Fibroblast of lung (primary cell): ENCODE data around the gene VAPB. TPM values are rescaled to one million over a fixed set of nuclear protein-coding genes. Genes with fewer than 3 reads are reported as not detected.

ENCODE experiments used
- DNase-seq, 2 donors: peaks; one replicate each; pipeline versions ENCODE4 v3.0.0 to v3.0.0-alpha.2; 2010; ENCODE audit warnings: low read depth in 2 of 2
- H2AFZ ChIP-seq: 2 replicates; pipeline ENCODE4 v1.5.1; 2012; ENCODE audit warnings: low read length, control low read depth, inconsistent platforms
- H3K27ac ChIP-seq: 2 replicates; pipeline ENCODE4 v1.5.1; 2011; ENCODE audit warnings: low read length, control low read depth; ENCODE audit not compliant: insufficient read depth
- H3K27me3 ChIP-seq: 2 replicates; pipeline ENCODE4 v1.5.1; 2011; ENCODE audit warnings: mild to moderate bottlenecking, low read length; ENCODE audit not compliant: control insufficient read depth, insufficient read depth
- H3K36me3 ChIP-seq: 2 replicates; pipeline ENCODE4 v1.5.1; 2011; ENCODE audit warnings: low read length; ENCODE audit not compliant: control insufficient read depth, insufficient read depth
- H3K4me1 ChIP-seq: 2 replicates; pipeline ENCODE4 v1.5.1; 2011; ENCODE audit warnings: low read length; ENCODE audit not compliant: control insufficient read depth, insufficient read depth; ENCODE audit errors: extremely low read depth
- H3K4me2 ChIP-seq: 2 replicates; pipeline ENCODE4 v1.5.1; 2011; ENCODE audit warnings: low read length, control low read depth; ENCODE audit not compliant: insufficient read depth; ENCODE audit errors: extremely low read depth
- H3K4me3 ChIP-seq, 4 experiments: fragments of 200-600 bp in 1 of 4; sonication (generic) in 1 of 4; replicated peaks in 1 of 4; 2 replicates each; pipeline ENCODE4 v1.5.1; 2011 to 2016; ENCODE audit warnings: low read length in 4 of 4, low read depth in 3 of 4, mild to moderate bottlenecking in 3 of 4, control low read depth in 2 of 4, inconsistent platforms in 1 of 4, mixed read lengths in 1 of 4; ENCODE audit not compliant: insufficient read depth in 1 of 4; ENCODE audit errors: control extremely low read depth in 1 of 4
- H3K79me2 ChIP-seq: 2 replicates; pipeline ENCODE4 v1.5.1; 2012; ENCODE audit warnings: mild to moderate bottlenecking, low read length, inconsistent platforms; ENCODE audit not compliant: control insufficient read depth, insufficient read depth
- H3K9ac ChIP-seq: 2 replicates; pipeline ENCODE4 v1.5.1; 2011; ENCODE audit warnings: mild to moderate bottlenecking, low read length, control low read depth; ENCODE audit not compliant: insufficient read depth
- H3K9me3 ChIP-seq: 2 replicates; pipeline ENCODE4 v1.5.1; 2012; ENCODE audit warnings: low read depth, low read length; ENCODE audit not compliant: control insufficient read depth, insufficient read depth
- H4K20me1 ChIP-seq: 2 replicates; pipeline ENCODE4 v1.5.1; 2011; ENCODE audit warnings: low read length; ENCODE audit not compliant: control insufficient read depth, insufficient read depth; ENCODE audit errors: extremely low read depth
- CTCF ChIP-seq, 2 donors: IDR thresholded peaks in 1 of 2; conservative IDR thresholded peaks in 1 of 2; 1 replicate in 1 of 2; 2 replicates in 1 of 2; pipeline ENCODE4 v1.5.1; 2011 to 2012; ENCODE audit warnings: low read length in 2 of 2, control low read depth in 1 of 2, inconsistent platforms in 1 of 2, low read depth in 1 of 2, mild to moderate bottlenecking in 1 of 2
- EZH2 ChIP-seq: IDR thresholded peaks from 2 replicates; pipeline ENCODE4 v1.5.1; 2012; ENCODE audit warnings: low read length, control low read depth, mild to moderate bottlenecking; ENCODE audit errors: missing control alignments
- polyA plus RNA-seq, 2 donors: library from polyadenylated mRNA; depleted of rRNA in 1 of 2; stranded (reverse) in 1 of 2; unstranded in 1 of 2; fragments of >200 nt; gene quantifications; 2 replicates each; pipeline ENCODE4 v1.2.1, GENCODE V29; 2011 to 2012; ENCODE audit warnings: missing spikeins in 1 of 2
- total RNA-seq: library from RNA; depleted of rRNA; stranded (reverse); fragments of >200 nt; gene quantifications from 2 replicates; pipeline ENCODE4 v1.2.1, GENCODE V29; 2014

VAPB gene
- total and polyA plus RNA-seq, 2 donors (not counting 1 experiment from before 2014, with no cell fraction given), result 13.0 to 43.7 TPM

GRCh38 chr20:58440021-58440767 is 51.2 kb downstream of the VAPB start:
- H2AFZ ChIP-seq, result no peak overlapping the region
- no peak for TF ChIP-seq EZH2
- TF ChIP-seq CTCF (conservative IDR thresholded peaks at IDR 0.05 in 1 of 2, IDR thresholded peaks at IDR 0.05 in 1 of 2; ENCODE audit: low read depth in 1 of 2, low read length in 2 of 2), result no peak
- H3K9ac ChIP-seq, result no peak overlapping the region
- DNase-seq, result no peak
- no peaks in the 10 kb centered on the region for H3K4me1 ChIP-seq
- no peak overlapping the region for H3K4me3 ChIP-seq
- H4K20me1 ChIP-seq, result no peaks in the 10 kb centered on the region
- H3K4me2 ChIP-seq, result no peak overlapping the region
- no peak overlapping the region for H3K27ac ChIP-seq
- H3K79me2 ChIP-seq, result peaks cover 35% of the 10 kb centered on the region
- no peaks in the 10 kb centered on the region for H3K9me3 ChIP-seq
- peaks cover 11% of the 10 kb centered on the region for H3K36me3 ChIP-seq
- no peaks in the 10 kb centered on the region for H3K27me3 ChIP-seq

- H3K36me3 ChIP-seq, result peaks cover 11% of the 10 kb centered on the region
Measured at GRCh38 chr20:58441723-58442122, 52.7 kb downstream of the VAPB start.

GRCh38 chr20:58444746-58445255 is 55.8 kb downstream of the VAPB start:
- no peak overlapping the region for H3K9ac ChIP-seq
- no peak overlapping the region for H3K27ac ChIP-seq
- H2AFZ ChIP-seq, result no peak overlapping the region
- peaks cover 11% of the 10 kb centered on the region for H3K79me2 ChIP-seq
- H3K4me2 ChIP-seq, result no peak overlapping the region
- no peaks in the 10 kb centered on the region for H3K27me3 ChIP-seq
- H3K4me1 ChIP-seq, result no peaks in the 10 kb centered on the region
- no peak overlapping the region for H3K4me3 ChIP-seq
- H3K9me3 ChIP-seq, result no peaks in the 10 kb centered on the region
- DNase-seq, result no peak
- TF ChIP-seq EZH2 (no peak), CTCF (conservative IDR thresholded peaks at IDR 0.05 in 1 of 2, IDR thresholded peaks at IDR 0.05 in 1 of 2; ENCODE audit: low read depth in 1 of 2, low read length in 2 of 2) (no peak)
- no peaks in the 10 kb centered on the region for H4K20me1 ChIP-seq
- peaks cover 12% of the 10 kb centered on the region for H3K36me3 ChIP-seq

More at GRCh38 chr20:58441723-58442122, 52.7 kb downstream of the VAPB start:
- Histone ChIP-seq H3K4me2 (no peak overlapping the region), H3K79me2 (peaks cover 30% of the 10 kb centered on the region), H3K27me3 (no peaks in the 10 kb centered on the region), H2AFZ (no peak overlapping the region), H3K4me3 (no peak overlapping the region), H3K9me3 (no peaks in the 10 kb centered on the region), H3K4me1 (no peaks in the 10 kb centered on the region), H3K9ac (no peak overlapping the region), H3K27ac (no peak overlapping the region), H4K20me1 (no peaks in the 10 kb centered on the region)
- no peak for DNase-seq
- TF ChIP-seq EZH2, result no peak
- TF ChIP-seq CTCF (conservative IDR thresholded peaks at IDR 0.05 in 1 of 2, IDR thresholded peaks at IDR 0.05 in 1 of 2; ENCODE audit: low read depth in 1 of 2, low read length in 2 of 2), result no peak
